Adrenal gland (tissue), 12 donors: ENCODE results near the gene SLC22A4. TPM values are rescaled to one million over a fixed set of nuclear protein-coding genes. Genes with fewer than 3 reads are reported as not detected.
A peak's percentile ranks its signal among the peaks of the same experiment; 100 is the strongest.

Experiments
- DNase-seq, 7 donors: peaks; one replicate each; pipeline ENCODE4 v3.0.0-alpha.2; 2019 to 2020
- H3K27ac ChIP-seq, 5 donors: fragments of 200-600 bp; sonication (generic) in 4 of 5; 1 replicate in 3 of 5; 2 replicates in 2 of 5; pipeline versions ENCODE4 v1.5.1 to v1.8.0; 2016 to 2020; ENCODE audit warnings: mild to moderate bottlenecking in 1 of 5
- H3K27me3 ChIP-seq: fragments of 200-600 bp; 2 replicates; pipeline ENCODE4 v1.8.0; 2021
- H3K36me3 ChIP-seq, 2 donors: fragments of 200-600 bp; replicated peaks in 1 of 2; 1 replicate in 1 of 2; 2 replicates in 1 of 2; pipeline versions ENCODE4 v1.5.1 to v1.8.0; 2018 to 2022
- H3K4me1 ChIP-seq, 2 donors: fragments of 200-600 bp; replicated peaks in 1 of 2; 1 replicate in 1 of 2; 2 replicates in 1 of 2; pipeline versions ENCODE4 v1.5.1 to v1.8.0; 2018 to 2021
- H3K4me3 ChIP-seq, 4 donors: fragments of 200-600 bp; sonication (generic) in 3 of 4; one replicate each; pipeline ENCODE4 v1.5.1; 2016 to 2018
- H3K9me3 ChIP-seq, 3 donors: fragments of 200-600 bp; sonication (generic) in 1 of 3; replicated peaks in 1 of 3; 1 replicate in 2 of 3; 2 replicates in 1 of 3; pipeline versions ENCODE4 v1.5.1 to v1.8.0; 2016 to 2021
- CTCF ChIP-seq, 6 experiments: fragments of 450-650 bp in 4 of 6; fragments of 200-600 bp in 2 of 6; sonication (generic) in 1 of 6; IDR thresholded peaks; 1 replicate in 5 of 6; 2 replicates in 1 of 6; pipeline versions ENCODE4 v1.5.1 to v1.8.0; 2016 to 2021; ENCODE audit warnings: antibody characterized with exemption in 6 of 6, mild to moderate bottlenecking in 2 of 6, moderate library complexity in 1 of 6
- POLR2A ChIP-seq, 2 donors: fragments of 450-650 bp; IDR thresholded peaks; one replicate each; pipeline ENCODE4 v1.6.1; 2017; ENCODE audit warnings: antibody characterized with exemption in 2 of 2, mild to moderate bottlenecking in 2 of 2, moderate library complexity in 1 of 2
- WGBS, 4 donors: extraction: QIAGEN DNeasy Blood & Tissue Kit in 2 of 4; methylation state at CpG; one replicate each; pipeline versions ENCODE4 v1.1.5 to v1.1.7; 2013 to 2017; 5-methylcytosine and 5-hydroxymethylcytosine counted together
- intact Hi-C, 2 donors: fragments of 100-400 bp; cut with DNase I; formaldehyde crosslinking; loops; one replicate each; pipeline versions ENCODE4 v1.14.1 to v1.15.0; 2022 to 2023
- polyA plus RNA-seq, 3 donors: library from polyadenylated mRNA; stranded (reverse); fragments of 200-250 nt in 2 of 3; fragments of 350-450 nt in 1 of 3; fragmentation: Illumina TruSeq in 1 of 3; extraction: RNeasy Lipid Tissue Mini Kit (QIAGEN cat#74804) in 1 of 3; gene quantifications; one replicate each; pipeline ENCODE4 v1.2.3, GENCODE V29; 2013 to 2014
- total RNA-seq, 9 donors: library from RNA; depleted of rRNA in 4 of 9; stranded (reverse); fragments of >200 nt in 4 of 9; fragments of 120-200 nt in 1 of 9; fragmentation: NEBNext Ultra II Directional in 1 of 9; extraction: Animal tissue kit (Norgen Biotek cat#: 25700) in 1 of 9; gene quantifications; one replicate each; pipeline versions ENCODE4 v1.1.0 to v1.2.4, GENCODE V29; 2013 to 2023
- donor health status: healthy with polysubstance abuse.
- donor health status: Bipolar disorder and iron deficiency.
- donor health status: DM: yes; HTN: yes; CAD: no.
- donor health status: DM: no; HTN: no; CAD: no.
- donor health status: DM: no; HTN: no; CAD: no.
- donor health status: DM: yes; HTN: yes; CAD: no.

The SLC22A4 gene
- total and polyA plus RNA-seq, 12 donors, result 1.4 to 8.2 (median 3.2) TPM

GRCh38 chr5:132268769-132269551 lies 25.2 kb upstream of the SLC22A4 start:
- H3K36me3 ChIP-seq, result no peaks in the 10 kb centered on the region
- intact Hi-C loops, result no loop called here
- no peak overlapping the region for H3K27ac ChIP-seq
- no peaks in the 10 kb centered on the region for H3K27me3 ChIP-seq
- H3K9me3 ChIP-seq, result no peaks in the 10 kb centered on the region
- WGBS, 4 donors, result 77 to 84% (median 79%) methylated on average over 6 to 8 of the region's 8 CpGs
- H3K4me1 ChIP-seq, result peaks cover 0 to 6% of the 10 kb centered on the region in 2 donors
- peak in 4 of 7 donors; percentile 7 to 46 (median 18) for DNase-seq
- H3K4me3 ChIP-seq, result no peak overlapping the region
- TF ChIP-seq POLR2A (IDR thresholded peaks at IDR 0.05), result no peak

GRCh38 chr5:132269635-132270334 lies 24.4 kb upstream of the SLC22A4 start:
- intact Hi-C loops, result loop anchor here (10.0 kb wide), 2 partner anchors 225 to 235 kb away; partner anchors contain the start of gene IRF1 (in 1 of the 2)
- H3K4me3 ChIP-seq, result no peak overlapping the region
- peak in 4 of 7 donors; percentile 9 to 47 (median 14) for DNase-seq
- no peaks in the 10 kb centered on the region for H3K36me3 ChIP-seq
- TF ChIP-seq POLR2A (IDR thresholded peaks at IDR 0.05) (no peak), CTCF (IDR thresholded peaks at IDR 0.05) (no peak)
- no peaks in the 10 kb centered on the region for H3K9me3 ChIP-seq
- H3K27me3 ChIP-seq, result no peaks in the 10 kb centered on the region
- H3K4me1 ChIP-seq, result no peaks in the 10 kb centered on the region
- H3K27ac ChIP-seq, result no peak overlapping the region
- 90 to 95% (median 92%) methylated on average over 3 of the region's 3 CpGs; no CpG with 5 or more reads in 1 of the 4 donors for WGBS, 4 donors

GRCh38 chr5:132270335-132270665 lies 23.9 kb upstream of the SLC22A4 start:
- peak in 2 of 7 donors; percentile 10 to 14 for DNase-seq
- no peaks in the 10 kb centered on the region for H3K36me3 ChIP-seq
- H3K27ac ChIP-seq, result no peak overlapping the region
- no peaks in the 10 kb centered on the region for H3K27me3 ChIP-seq
- intact Hi-C loops, result loop anchor here (10.0 kb wide), 2 partner anchors 225 to 235 kb away; partner anchors contain the start of gene IRF1 (in 1 of the 2)
- TF ChIP-seq POLR2A (IDR thresholded peaks at IDR 0.05) (no peak), CTCF (IDR thresholded peaks at IDR 0.05) (no peak)
- no peak overlapping the region for H3K4me3 ChIP-seq
- WGBS, 4 donors, result 94 to 100% (median 94%) methylated on average over 1 of the region's 1 CpG; no CpG with 5 or more reads in 1 of the 4 donors
- no peaks in the 10 kb centered on the region for H3K4me1 ChIP-seq
- no peaks in the 10 kb centered on the region for H3K9me3 ChIP-seq

- H3K9me3 ChIP-seq, result no peaks in the 10 kb centered on the region
- intact Hi-C loops, result loop anchor here (10.0 kb wide), 2 partner anchors 224 to 234 kb away; partner anchors contain the start of gene IRF1 (in 1 of the 2)
- H3K4me3 ChIP-seq, result no peak overlapping the region
- no peaks in the 10 kb centered on the region for H3K36me3 ChIP-seq
- no peaks in the 10 kb centered on the region for H3K4me1 ChIP-seq
- no peak overlapping the region for H3K27ac ChIP-seq
- H3K27me3 ChIP-seq, result no peaks in the 10 kb centered on the region
- TF ChIP-seq CTCF (IDR thresholded peaks at IDR 0.05) (no peak), POLR2A (IDR thresholded peaks at IDR 0.05) (no peak)
- peak in 2 of 7 donors; percentile 18 to 46 for DNase-seq
- WGBS, 4 donors, result 87 to 92% (median 89%) methylated on average over 4 to 6 of the region's 6 CpGs
Observed at GRCh38 chr5:132270706-132271105, 23.5 kb upstream of the SLC22A4 start.
